Hepatocyte (in vitro differentiated cells): Measurements from ENCODE around the gene PTPRN2.

Experiments used
- CTCF ChIP-seq: fragments of 200-600 bp; sonication (generic); IDR thresholded peaks from 2 replicates; pipeline ENCODE4 v1.5.1; 2016; ENCODE audit warnings: antibody characterized with exemption, mild to moderate bottlenecking; ENCODE audit not compliant: poor library complexity
- EZH2 ChIP-seq: fragments of 200-600 bp; sonication (generic); IDR thresholded peaks from 2 replicates; pipeline ENCODE4 v1.6.1; 2016; ENCODE audit warnings: antibody characterized with exemption, mild to moderate bottlenecking, borderline replicate concordance

- TF ChIP-seq CTCF (no peak), EZH2 (peak; percentile 60)
Observed at GRCh38 chr7:158586499-158587161, 993 bp downstream of the PTPRN2 start.
